Measurements from ENCODE around the gene TMEM82. TPM values are rescaled to one million over a fixed set of nuclear protein-coding genes. Genes with fewer than 3 reads are reported as not detected.

The TMEM82 gene
- total RNA-seq, 2 experiments from 2014 or later = not detected

DNA sequence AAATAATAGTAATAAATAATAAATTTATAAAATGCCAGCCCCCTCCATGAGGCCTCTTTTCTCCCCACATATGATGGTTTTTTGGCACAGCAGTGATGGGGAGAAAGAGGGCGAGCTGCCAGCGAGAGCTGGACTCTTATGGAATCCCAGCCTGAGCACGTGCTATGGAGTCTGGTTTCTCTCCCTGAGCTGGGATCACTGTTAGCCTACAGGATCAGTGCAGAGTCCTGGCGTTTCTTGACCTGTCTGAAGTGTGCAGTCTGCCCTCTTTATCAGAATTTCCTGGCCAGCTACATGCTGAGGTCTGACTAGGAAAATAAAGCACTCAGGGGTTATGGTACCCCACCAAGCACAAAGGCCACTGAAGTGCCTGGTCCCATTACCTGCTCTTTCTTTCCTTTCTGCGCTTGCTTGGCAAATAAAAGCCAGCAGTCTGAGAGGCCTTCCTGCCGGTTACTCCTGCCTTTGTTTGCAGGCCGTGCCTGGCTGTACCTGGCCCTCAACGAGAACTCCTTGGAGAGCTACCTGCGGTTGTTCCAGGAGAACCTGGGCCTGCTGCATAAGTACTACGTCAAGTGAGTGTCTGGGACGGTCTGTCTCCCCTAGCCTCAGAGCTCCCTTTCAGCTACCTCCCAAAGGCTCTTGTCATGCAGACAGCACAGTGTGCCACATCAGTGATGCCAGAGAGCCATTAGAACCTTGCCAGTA, 24.7 kb upstream of the TMEM82 start:
- H2AFZ ChIP-seq (ENCODE audit: low read length) = no peak overlapping the region
- H3K4me3 ChIP-seq (ENCODE audit: low read depth, low read length, poor library complexity, severe bottlenecking) = no peak overlapping the region
- peaks cover 35% of the 10 kb centered on the region for H3K36me3 ChIP-seq (ENCODE audit: insufficient read depth, low read length)
- POLR2A ChIA-PET = interaction anchor here (0.6 kb wide), 1 partner anchor 1324 kb away, joined by 4 read pairs; no protein-coding TSS in a partner anchor
- no peaks in the 10 kb centered on the region for H3K9me3 ChIP-seq (ENCODE audit: low read length)
- TF ChIP-seq, protein P1, sequence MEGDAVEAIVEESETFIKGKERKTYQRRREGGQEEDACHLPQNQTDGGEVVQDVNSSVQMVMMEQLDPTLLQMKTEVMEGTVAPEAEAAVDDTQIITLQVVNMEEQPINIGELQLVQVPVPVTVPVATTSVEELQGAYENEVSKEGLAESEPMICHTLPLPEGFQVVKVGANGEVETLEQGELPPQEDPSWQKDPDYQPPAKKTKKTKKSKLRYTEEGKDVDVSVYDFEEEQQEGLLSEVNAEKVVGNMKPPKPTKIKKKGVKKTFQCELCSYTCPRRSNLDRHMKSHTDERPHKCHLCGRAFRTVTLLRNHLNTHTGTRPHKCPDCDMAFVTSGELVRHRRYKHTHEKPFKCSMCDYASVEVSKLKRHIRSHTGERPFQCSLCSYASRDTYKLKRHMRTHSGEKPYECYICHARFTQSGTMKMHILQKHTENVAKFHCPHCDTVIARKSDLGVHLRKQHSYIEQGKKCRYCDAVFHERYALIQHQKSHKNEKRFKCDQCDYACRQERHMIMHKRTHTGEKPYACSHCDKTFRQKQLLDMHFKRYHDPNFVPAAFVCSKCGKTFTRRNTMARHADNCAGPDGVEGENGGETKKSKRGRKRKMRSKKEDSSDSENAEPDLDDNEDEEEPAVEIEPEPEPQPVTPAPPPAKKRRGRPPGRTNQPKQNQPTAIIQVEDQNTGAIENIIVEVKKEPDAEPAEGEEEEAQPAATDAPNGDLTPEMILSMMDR (conservative IDR thresholded peaks at IDR 0.05; ENCODE audit: low read length) = no peak
- TF ChIP-seq EZH2phosphoT487 (IDR thresholded peaks at IDR 0.05; ENCODE audit: borderline replicate concordance, low read depth, low read length) = no peak
- H3K27ac ChIP-seq (ENCODE audit: low read depth, low read length, poor library complexity, severe bottlenecking) = no peak overlapping the region
- H3K79me2 ChIP-seq (ENCODE audit: insufficient read depth, low read depth, low read length) = no peaks in the 10 kb centered on the region
- H4K20me1 ChIP-seq (ENCODE audit: insufficient read depth, low read length) = peaks cover 5% of the 10 kb centered on the region; the same call in 1 of the 2 replicates
- no peak for DNase-seq (ENCODE audit: low spot score)
- H3K4me2 ChIP-seq (ENCODE audit: low read length) = no peak overlapping the region
- intact Hi-C loops (cut with micrococcal nuclease; ENCODE audit: unreplicated experiment) = no loop called here
- CTCF ChIA-PET (ENCODE audit: unreplicated experiment) = no interaction called here
- H3K9me2 ChIP-seq (ENCODE audit: insufficient read depth, low read length) = no peaks in the 10 kb centered on the region
- no TSS peak for BruUV-seq (replicated peaks)
- no peaks in the 10 kb centered on the region for H3K4me1 ChIP-seq (ENCODE audit: insufficient read depth, low read length, poor library complexity, severe bottlenecking)

DNA sequence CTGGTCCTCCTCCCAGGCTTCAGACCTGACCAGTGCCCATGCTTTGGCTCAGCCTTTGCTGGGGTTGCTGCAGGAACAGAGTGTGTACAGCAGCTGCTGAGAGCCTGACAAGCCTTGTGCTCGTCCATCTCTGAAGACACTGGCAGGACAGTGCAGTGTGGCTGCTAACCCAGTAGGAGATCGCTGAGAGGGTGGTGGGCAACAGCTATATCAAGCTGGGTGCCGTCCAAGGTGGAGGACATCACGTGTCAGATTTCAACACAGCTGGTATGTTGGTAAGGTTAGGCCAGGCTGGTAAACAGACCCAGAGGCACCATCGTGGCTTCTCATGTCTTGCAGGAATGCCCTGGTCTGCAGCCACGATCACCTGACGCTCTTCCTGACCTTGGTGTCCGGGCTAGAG, 24.1 kb upstream of the TMEM82 start:
- Histone ChIP-seq H3K27ac (ENCODE audit: low read depth, low read length, poor library complexity, severe bottlenecking) (no peak overlapping the region), H3K4me2 (ENCODE audit: low read length) (no peak overlapping the region), H3K4me1 (ENCODE audit: insufficient read depth, low read length, poor library complexity, severe bottlenecking) (no peaks in the 10 kb centered on the region), H3K9me2 (ENCODE audit: insufficient read depth, low read length) (no peaks in the 10 kb centered on the region), H3K4me3 (ENCODE audit: low read depth, low read length, poor library complexity, severe bottlenecking) (no peak overlapping the region), H4K20me1 (ENCODE audit: insufficient read depth, low read length) (peaks cover 5% of the 10 kb centered on the region; the same call in 1 of the 2 replicates), H3K9me3 (ENCODE audit: low read length) (no peaks in the 10 kb centered on the region), H3K36me3 (ENCODE audit: insufficient read depth, low read length) (peaks cover 35% of the 10 kb centered on the region), H2AFZ (ENCODE audit: low read length) (no peak overlapping the region), H3K79me2 (ENCODE audit: insufficient read depth, low read depth, low read length) (no peaks in the 10 kb centered on the region)
- ChIA-PET CTCF (ENCODE audit: unreplicated experiment) (no interaction called here), POLR2A (no interaction called here)
- TF ChIP-seq, protein P1 (conservative IDR thresholded peaks at IDR 0.05; ENCODE audit: low read length) = no peak
- TF ChIP-seq EZH2phosphoT487 (IDR thresholded peaks at IDR 0.05; ENCODE audit: borderline replicate concordance, low read depth, low read length) = no peak
- no TSS peak for BruUV-seq (replicated peaks)
- intact Hi-C loops (cut with micrococcal nuclease; ENCODE audit: unreplicated experiment) = no loop called here
- no peak for DNase-seq (ENCODE audit: low spot score)
